Urinary bladder (tissue), 4 donors: ENCODE measurements around the gene FOXS1. TPM values are rescaled to one million over a fixed set of nuclear protein-coding genes. Genes with fewer than 3 reads are reported as not detected.
A peak's percentile ranks its signal among the peaks of the same experiment; 100 is the strongest.

Source experiments
- DNase-seq: peaks from one replicate; pipeline ENCODE4 v3.0.0-alpha.2; 2015; ENCODE audit errors: extremely low spot score
- H3K27ac ChIP-seq: one replicate; pipeline ENCODE4 v1.5.1; 2013; ENCODE audit warnings: low read depth, mild to moderate bottlenecking, moderate library complexity
- H3K36me3 ChIP-seq: one replicate; pipeline ENCODE4 v1.6.1; 2013; ENCODE audit warnings: mild to moderate bottlenecking, moderate library complexity; ENCODE audit not compliant: insufficient read depth
- H3K4me1 ChIP-seq: one replicate; pipeline ENCODE4 v1.6.1; 2013; ENCODE audit warnings: mild to moderate bottlenecking, moderate library complexity; ENCODE audit not compliant: insufficient read depth
- H3K4me3 ChIP-seq: one replicate; pipeline ENCODE4 v1.5.1; 2013; ENCODE audit warnings: low read depth, low read length
- WGBS: extraction: QIAGEN DNeasy Blood & Tissue Kit; methylation state at CpG from one replicate; pipeline ENCODE4 v1.1.7; 2013; 5-methylcytosine and 5-hydroxymethylcytosine counted together
- polyA plus RNA-seq: library from polyadenylated mRNA; stranded (reverse); fragments of 200-250 nt; gene quantifications from one replicate; pipeline ENCODE4 v1.2.3, GENCODE V29; 2013
- total RNA-seq: library from RNA; depleted of rRNA; stranded (reverse); fragments of >200 nt; gene quantifications from one replicate; pipeline ENCODE4 v1.2.3, GENCODE V29; 2014
- donor health status: healthy with polysubstance abuse.
- donor health status: healthy.

FOXS1 gene
- total and polyA plus RNA-seq, 2 donors, result 1.7 to 4.7 TPM

DNA sequence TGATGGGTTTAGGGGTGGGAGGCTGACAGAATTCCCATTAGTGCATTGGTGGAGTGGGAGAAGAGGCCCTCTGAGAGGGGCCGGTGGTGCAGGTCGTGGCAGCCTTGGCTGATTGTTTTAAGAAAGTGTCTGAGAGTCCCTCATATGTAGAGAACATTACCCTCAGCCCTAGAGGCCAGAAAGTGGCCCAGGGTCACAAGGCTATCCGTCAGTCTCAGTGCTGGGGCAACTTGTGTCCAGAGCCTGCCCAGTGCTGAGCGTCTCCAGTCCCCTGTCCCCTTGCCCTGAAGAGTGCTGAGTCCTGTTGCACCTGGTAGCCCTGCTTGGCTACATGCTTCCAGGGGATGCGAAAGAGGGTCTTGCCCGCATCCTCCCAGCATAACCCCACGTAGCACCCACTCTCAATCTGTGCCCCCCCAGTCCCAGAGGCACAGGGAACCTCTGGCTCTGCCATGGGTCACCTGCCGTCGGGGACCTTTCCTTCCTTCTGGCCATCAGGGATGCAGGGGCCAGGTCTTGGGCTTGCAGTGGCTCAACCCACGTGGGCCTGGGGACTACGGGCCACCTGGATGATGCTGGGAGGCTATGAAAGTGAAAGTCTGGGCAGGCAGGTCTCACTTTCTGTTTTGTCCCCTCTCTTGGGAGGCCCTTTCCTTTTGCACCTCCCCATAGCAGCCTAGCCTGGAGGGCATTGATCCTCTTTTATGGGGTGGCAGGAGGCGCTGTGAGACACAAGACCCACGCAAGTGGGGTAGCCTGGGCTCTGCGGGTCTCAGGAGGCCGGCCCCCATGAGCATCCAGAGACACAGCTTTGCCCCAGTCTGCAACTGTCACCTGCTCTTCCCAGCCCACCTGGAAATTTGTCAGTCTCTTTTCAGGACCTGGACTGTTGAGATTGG lies 12.7 kb upstream of the FOXS1 start:
- no peaks in the 10 kb centered on the region for H3K36me3 ChIP-seq
- no peak overlapping the region for H3K27ac ChIP-seq
- H3K4me3 ChIP-seq, result no peak overlapping the region
- no peaks in the 10 kb centered on the region for H3K4me1 ChIP-seq
- DNase-seq, result no peak
- WGBS, result 73% methylated on average over 15 of the region's 15 CpGs

DNA sequence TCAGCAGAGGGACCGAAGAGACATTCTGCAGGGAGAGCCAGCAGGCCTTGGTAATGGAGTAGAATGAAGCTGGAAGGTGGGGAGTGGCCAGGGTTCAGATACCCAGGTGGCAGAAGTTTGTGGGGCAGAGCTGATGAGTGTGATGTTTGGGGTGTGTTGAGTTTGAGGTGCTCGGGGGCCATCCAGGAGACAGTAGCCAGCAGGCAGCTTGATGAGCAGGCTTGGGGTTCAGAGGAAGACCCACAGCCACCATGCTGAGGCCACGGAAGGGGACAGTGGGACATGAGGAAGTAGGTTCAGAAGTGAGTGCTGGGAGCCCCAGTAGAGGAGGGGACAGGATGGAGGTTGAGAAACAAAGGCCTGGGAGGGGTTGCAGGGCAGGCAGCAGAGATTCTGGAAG lies 11.1 kb upstream of the FOXS1 start:
- Histone ChIP-seq H3K27ac (no peak overlapping the region), H3K4me3 (no peak overlapping the region), H3K36me3 (no peaks in the 10 kb centered on the region), H3K4me1 (no peaks in the 10 kb centered on the region)
- no peak for DNase-seq
- 71% methylated on average over 3 of the region's 3 CpGs for WGBS

DNA sequence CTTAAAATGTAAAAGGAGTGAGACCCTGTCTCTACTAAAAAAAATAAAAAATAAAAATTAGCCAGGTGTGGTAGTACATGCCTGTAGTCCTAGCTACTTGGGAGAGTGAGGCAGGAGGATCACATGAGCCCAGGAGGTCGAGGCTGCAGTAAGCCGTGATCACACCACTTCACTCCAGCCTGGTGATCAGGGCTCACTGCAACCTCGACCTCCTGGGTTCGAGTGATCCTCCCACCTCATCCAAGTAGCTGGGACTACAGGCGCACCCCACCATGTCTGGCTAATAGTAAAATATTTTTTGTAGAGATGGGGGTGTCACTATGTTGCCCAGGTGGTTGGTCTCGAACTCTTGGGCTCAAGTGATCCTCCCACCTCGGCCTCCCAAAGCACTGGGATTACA lies 8.1 kb upstream of the FOXS1 start:
- DNase-seq, result no peak
- no peak overlapping the region for H3K27ac ChIP-seq
- no peak overlapping the region for H3K4me3 ChIP-seq
- no peaks in the 10 kb centered on the region for H3K36me3 ChIP-seq
- 85% methylated on average over 7 of the region's 7 CpGs for WGBS
- H3K4me1 ChIP-seq, result no peaks in the 10 kb centered on the region

GRCh38 chr20:31851240-31851955 lies 6.0 kb upstream of the FOXS1 start:
- Histone ChIP-seq H3K27ac (no peak overlapping the region), H3K4me3 (no peak overlapping the region), H3K36me3 (no peaks in the 10 kb centered on the region), H3K4me1 (no peaks in the 10 kb centered on the region)
- no peak for DNase-seq
- WGBS, result 68% methylated on average over 11 of the region's 11 CpGs

DNA sequence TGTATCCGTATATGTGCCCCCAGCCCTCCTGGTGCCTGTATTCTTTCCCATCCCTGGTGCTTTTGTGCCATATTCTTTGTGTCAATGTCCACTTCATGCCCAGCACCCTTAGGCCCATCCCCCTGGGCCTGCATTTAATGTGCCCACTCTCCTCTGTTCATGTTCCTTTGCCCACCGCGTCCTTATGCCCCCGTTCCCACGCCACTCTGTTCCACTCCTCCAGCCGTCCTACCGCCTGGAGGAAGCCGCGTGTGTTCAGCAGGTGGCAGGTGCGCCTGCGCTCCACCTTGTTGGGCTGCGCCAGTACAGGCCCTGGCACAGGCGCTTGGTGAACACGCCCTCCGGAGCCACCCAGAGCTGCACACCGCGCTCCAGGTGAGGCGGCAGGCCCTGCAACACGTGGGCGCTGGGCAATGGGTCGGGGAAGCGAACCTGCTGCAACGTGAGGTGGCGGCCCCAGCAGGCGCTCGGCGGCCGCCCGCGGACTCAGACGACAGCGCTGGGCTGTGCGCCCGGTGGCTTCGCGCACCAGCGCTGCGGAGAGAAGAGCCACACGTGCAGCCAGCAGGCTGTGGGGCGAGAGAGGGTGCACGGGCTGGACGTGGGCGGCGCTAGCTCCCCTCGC lies 4.0 kb upstream of the FOXS1 start:
- H3K27ac ChIP-seq, result no peak overlapping the region
- WGBS, result 32% methylated on average over 45 of the region's 45 CpGs
- no peaks in the 10 kb centered on the region for H3K36me3 ChIP-seq
- H3K4me1 ChIP-seq, result no peaks in the 10 kb centered on the region
- DNase-seq, result no peak
- no peak overlapping the region for H3K4me3 ChIP-seq

DNA sequence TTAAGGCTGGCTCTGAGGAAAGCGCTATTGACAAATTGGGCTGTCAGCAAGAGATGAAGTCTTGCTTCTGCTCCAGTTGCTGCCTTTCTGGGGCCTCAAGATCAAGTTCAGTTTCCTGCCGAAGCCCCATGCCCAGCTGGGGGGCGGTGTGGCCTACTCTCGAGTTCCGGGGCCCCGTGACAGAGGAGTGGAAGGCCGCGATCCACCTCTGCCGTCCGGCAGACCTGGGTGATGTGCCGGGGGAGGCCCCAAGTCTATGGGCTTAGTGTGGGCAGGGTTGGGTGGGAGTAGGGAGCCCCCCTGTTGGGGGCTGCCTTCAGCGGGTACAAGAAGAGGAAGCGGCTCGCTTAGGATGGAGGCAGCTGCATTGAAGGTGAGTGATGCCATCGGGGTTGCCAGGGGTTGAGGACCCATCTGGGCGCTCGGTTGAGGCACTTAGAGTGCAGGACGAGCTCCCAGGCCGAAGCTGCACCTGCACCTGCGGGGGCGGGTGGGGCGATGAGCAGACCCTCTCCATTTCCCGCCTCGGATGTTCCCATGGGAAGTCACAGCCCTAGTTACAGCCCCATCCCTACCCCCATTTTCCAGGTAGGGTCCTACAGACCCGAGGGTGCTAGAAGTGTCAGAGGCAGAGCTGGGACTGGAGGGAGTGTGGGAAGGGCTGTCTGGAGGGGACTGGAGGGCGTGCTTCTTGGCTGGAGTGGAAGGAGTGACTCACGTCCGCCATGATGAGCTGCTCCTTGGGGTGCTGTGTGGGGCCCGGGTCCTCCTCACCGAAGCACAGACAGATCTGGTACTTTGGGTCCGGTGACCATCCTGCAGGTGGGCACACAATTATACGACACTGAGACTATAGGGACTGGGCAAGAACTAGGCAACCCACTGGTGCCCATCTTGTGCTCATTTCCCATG lies 2.9 kb upstream of the FOXS1 start:
- Histone ChIP-seq H3K4me3 (no peak overlapping the region), H3K27ac (no peak overlapping the region), H3K4me1 (no peaks in the 10 kb centered on the region), H3K36me3 (no peaks in the 10 kb centered on the region)
- WGBS, result 89% methylated on average over 32 of the region's 32 CpGs
- DNase-seq, result no peak

DNA sequence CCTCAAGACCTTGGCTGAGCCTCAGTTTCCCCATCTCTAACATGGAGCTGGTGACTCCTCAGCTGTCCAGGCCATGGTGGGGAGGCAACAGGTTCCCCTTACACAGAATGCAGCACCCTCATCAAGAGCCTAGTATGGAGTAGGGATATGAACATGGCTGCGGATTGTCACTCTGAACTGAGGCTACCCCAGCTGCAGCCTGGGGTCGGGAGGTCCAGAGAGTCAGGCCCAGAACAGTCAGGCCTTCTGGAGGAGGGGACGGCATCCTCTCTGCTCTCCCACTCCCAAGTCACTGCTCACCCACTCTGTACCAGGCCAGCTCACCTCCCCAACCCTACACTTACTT lies 1.4 kb upstream of the FOXS1 start:
- 73% methylated on average over 3 of the region's 3 CpGs for WGBS
- no peak overlapping the region for H3K4me3 ChIP-seq
- H3K27ac ChIP-seq, result no peak overlapping the region
- no peak for DNase-seq
- H3K4me1 ChIP-seq, result no peaks in the 10 kb centered on the region
- H3K36me3 ChIP-seq, result no peaks in the 10 kb centered on the region

GRCh38 chr20:31844737-31845299 lies 586 bp downstream of the FOXS1 start:
- Histone ChIP-seq H3K27ac (no peak overlapping the region), H3K36me3 (no peaks in the 10 kb centered on the region), H3K4me3 (peak overlapping the region; percentile 2), H3K4me1 (no peaks in the 10 kb centered on the region)
- DNase-seq, result no peak
- 85% methylated on average over 28 of the region's 28 CpGs for WGBS

GRCh38 chr20:31843881-31844280 lies 1.5 kb downstream of the FOXS1 start:
- H3K4me1 ChIP-seq, result no peaks in the 10 kb centered on the region
- H3K27ac ChIP-seq, result no peak overlapping the region
- no peak for DNase-seq
- WGBS, result 83% methylated on average over 5 of the region's 5 CpGs
- no peaks in the 10 kb centered on the region for H3K36me3 ChIP-seq
- no peak overlapping the region for H3K4me3 ChIP-seq

GRCh38 chr20:31843288-31843687 lies 2.1 kb downstream of the FOXS1 start:
- H3K27ac ChIP-seq, result no peak overlapping the region
- WGBS, result 78% methylated on average over 6 of the region's 6 CpGs
- H3K4me1 ChIP-seq, result no peaks in the 10 kb centered on the region
- H3K4me3 ChIP-seq, result no peak overlapping the region
- no peak for DNase-seq
- H3K36me3 ChIP-seq, result no peaks in the 10 kb centered on the region

- no peak overlapping the region for H3K27ac ChIP-seq
- DNase-seq, result no peak
- no peaks in the 10 kb centered on the region for H3K36me3 ChIP-seq
- no peaks in the 10 kb centered on the region for H3K4me1 ChIP-seq
- no peak overlapping the region for H3K4me3 ChIP-seq
- WGBS, result 45% methylated on average over 12 of the region's 12 CpGs
These were observed 2.8 kb downstream of the FOXS1 start for GRCh38 chr20:31842471-31843157.

- DNase-seq, result no peak
- Histone ChIP-seq H3K27ac (no peak overlapping the region), H3K4me1 (no peaks in the 10 kb centered on the region), H3K4me3 (no peak overlapping the region), H3K36me3 (no peaks in the 10 kb centered on the region)
- 43% methylated on average over 8 of the region's 8 CpGs for WGBS
These were observed 3.5 kb downstream of the FOXS1 start for GRCh38 chr20:31841928-31842327.
